NCI-H2107 treated with DMSO at 0.1 percent for 48 hours (cell line): Measurements from ENCODE around the gene OR2A12.
"Not testable (repeated sequence)": the region's sequence is repeated elsewhere in the genome, so short reads cannot be mapped to it uniquely, and the experiment has no call there.

Experiments used
- DNase-seq: peaks from one replicate; lab custom pipeline; 2025; ENCODE audit not compliant: unreplicated experiment; lab: John Stamatoyannopoulos, UW

The OR2A12 gene, protein sequence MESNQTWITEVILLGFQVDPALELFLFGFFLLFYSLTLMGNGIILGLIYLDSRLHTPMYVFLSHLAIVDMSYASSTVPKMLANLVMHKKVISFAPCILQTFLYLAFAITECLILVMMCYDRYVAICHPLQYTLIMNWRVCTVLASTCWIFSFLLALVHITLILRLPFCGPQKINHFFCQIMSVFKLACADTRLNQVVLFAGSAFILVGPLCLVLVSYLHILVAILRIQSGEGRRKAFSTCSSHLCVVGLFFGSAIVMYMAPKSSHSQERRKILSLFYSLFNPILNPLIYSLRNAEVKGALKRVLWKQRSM

GRCh38 chr7:144085978-144086377 lies at the start of gene OR2A12:
OR2A12 (plus strand) TSS chr7:144086278; CDS start chr7:144095108, 8,830 bp downstream.
- no peak for DNase-seq

- DNase-seq: no peak
Measured at GRCh38 chr7:144036302-144036885, 49.7 kb upstream of the OR2A12 start.

GRCh38 chr7:144037414-144038035 lies 48.6 kb upstream of the OR2A12 start:
- no peak for DNase-seq

DNA sequence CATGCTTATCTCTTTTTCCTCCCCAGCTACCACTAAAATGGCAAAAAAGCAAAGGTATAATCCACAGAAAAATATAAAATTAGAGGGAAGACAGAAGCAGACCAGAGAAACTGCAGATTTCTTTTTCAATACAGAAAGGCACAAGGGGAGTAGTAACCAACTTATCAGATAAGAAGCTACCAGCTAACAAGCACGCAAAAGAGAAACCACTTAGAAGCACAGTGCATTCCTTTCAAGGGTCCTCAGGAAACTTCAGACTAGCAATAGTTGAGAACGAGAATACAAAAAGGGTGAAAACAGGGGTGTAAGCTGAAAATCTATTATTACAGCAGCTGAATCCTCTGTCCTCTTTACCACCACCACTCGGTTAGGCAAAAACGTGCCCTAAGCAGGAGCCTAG lies 47.2 kb upstream of the OR2A12 start:
- no peak for DNase-seq

GRCh38 chr7:144048648-144049047 lies 37.4 kb upstream of the OR2A12 start, which contains the start of gene OR2A5:
OR2A5 (plus strand) TSS chr7:144048948; CDS start chr7:144050402, 1,454 bp downstream.
- DNase-seq: no peak

GRCh38 chr7:144049491-144049890 lies 36.6 kb upstream of the OR2A12 start:
- DNase-seq: no peak

DNA sequence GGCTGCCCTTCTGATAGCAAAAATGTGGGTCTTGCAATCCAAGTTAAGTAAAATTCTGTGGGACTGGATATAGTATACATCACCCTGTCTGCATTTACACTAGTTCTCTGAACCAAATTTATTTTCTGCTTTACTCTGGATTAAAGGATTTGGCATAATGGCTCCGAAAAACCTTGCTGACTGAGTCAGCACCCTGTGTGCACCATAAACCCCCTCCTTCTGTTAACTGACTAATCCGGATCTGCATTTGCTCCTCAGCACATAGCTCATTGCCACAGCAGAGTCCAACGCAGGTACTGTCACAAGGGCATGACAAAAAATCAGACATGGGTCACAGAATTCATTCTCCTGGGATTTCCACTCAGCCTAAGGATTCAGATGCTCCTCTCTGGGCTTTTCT lies 36.0 kb upstream of the OR2A12 start:
- DNase-seq: no peak

DNA sequence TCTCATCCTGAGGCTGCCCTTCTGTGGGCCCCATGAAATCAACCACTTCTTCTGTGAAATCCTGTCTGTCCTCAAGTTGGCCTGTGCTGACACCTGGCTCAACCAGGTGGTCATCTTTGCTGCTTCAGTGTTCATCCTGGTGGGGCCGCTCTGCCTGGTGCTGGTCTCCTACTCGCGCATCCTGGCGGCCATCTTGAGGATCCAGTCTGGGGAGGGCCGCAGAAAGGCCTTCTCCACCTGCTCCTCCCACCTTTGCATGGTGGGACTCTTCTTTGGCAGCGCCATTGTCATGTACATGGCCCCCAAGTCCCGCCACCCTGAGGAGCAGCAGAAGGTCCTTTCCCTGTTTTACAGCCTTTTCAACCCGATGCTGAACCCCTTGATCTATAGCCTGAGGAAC lies 35.2 kb upstream of the OR2A12 start:
- not testable (repeated sequence) for DNase-seq

DNA sequence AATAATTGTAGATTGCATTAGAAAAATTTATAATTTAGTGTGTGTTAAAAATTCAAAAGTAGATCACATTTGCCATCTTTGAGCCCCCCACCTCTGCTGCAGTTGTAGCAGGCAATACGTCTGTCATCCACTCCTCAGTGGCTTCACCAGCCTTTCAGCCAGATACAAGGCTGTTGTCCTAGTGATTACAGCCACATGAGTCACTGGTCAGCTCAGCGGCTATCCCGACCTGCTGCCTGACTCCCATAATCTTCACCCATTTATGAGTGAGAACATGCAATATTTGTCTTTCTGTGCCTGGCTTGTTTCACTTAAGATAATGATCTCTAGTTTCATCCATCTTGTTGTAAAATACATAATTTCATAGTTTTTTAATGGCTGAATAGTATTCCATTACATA lies 28.1 kb upstream of the OR2A12 start:
- no peak for DNase-seq

- no peak for DNase-seq
Measured at GRCh38 chr7:144063710-144064109, 22.4 kb upstream of the OR2A12 start.

- DNase-seq: no peak
Measured at GRCh38 chr7:144069511-144069910, 16.6 kb upstream of the OR2A12 start, which contains the start of gene OR2A25. OR2A25 (plus strand) TSS chr7:144069811; CDS start chr7:144074220, 4,409 bp downstream.

DNA sequence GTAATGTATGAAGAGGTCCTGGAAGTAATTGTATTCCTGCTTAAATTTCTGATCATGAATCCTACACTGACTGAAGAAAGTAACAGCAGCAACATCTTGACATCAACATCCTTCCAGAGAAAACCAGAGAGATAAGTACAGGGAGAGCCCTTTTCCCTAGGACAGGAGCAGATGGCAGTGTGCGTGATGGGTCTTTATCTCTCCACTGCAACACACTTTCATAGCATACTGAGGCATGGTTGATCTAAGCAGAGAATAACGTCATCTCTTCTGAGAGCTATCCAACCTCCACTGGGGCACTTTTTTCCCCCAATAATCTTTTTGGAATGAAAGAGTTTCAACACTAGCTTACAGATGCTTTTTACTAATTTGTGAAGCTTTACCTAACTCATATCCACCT lies 16.1 kb upstream of the OR2A12 start:
- DNase-seq: no peak

DNA sequence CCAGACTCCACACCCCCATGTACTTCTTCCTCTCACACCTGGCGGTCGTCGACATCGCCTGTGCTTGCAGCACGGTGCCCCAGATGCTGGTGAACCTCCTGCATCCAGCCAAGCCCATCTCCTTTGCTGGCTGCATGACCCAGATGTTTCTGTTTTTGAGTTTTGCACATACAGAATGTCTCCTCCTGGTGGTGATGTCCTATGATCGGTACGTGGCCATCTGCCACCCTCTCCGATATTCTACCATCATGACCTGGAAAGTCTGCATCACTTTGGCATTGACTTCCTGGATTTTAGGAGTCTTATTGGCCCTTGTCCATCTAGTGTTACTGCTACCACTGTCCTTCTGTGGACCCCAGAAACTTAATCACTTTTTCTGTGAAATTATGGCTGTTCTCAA lies 11.7 kb upstream of the OR2A12 start:
- DNase-seq: no peak

DNA sequence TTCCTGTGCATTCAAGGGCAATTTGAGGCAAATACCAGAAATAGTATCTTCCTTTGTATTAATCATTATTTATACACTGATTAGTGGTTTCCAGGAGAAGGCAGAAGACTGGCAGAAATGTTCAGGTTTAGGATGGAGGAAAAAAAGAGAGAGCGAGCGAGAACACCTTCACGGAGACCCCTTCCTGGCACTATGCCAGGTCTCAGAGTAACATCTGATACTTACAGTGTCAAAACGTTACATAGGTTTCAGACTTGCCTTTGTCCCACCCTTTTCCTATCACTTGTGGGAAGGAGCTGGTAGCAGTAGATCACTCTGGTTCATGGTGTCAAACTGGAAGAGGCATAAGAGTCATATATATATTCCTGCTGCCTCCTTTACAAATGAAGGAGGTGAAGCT lies 652 bp downstream of the OR2A12 start:
- no peak for DNase-seq

- no peak for DNase-seq
Measured at GRCh38 chr7:144087230-144087629, 1.2 kb downstream of the OR2A12 start.

DNA sequence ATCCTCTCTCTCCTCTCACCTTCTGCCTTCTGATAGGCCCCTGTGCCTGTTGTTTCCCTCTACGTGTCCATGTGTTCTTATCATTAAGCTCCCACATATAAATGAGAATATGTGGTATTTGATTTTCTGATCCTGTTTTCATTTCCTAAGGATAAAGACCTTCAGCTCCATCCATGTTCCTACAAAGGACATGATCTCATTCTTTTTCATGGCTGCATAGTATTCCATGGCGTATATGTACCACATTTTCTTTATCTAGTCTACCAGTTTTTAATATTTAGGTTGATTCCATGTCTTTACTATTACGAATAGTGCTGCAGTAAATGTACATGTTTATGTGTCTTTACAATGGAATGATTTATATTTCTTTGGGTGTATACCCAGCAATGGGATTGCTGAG lies 4.6 kb downstream of the OR2A12 start:
- no peak for DNase-seq

DNA sequence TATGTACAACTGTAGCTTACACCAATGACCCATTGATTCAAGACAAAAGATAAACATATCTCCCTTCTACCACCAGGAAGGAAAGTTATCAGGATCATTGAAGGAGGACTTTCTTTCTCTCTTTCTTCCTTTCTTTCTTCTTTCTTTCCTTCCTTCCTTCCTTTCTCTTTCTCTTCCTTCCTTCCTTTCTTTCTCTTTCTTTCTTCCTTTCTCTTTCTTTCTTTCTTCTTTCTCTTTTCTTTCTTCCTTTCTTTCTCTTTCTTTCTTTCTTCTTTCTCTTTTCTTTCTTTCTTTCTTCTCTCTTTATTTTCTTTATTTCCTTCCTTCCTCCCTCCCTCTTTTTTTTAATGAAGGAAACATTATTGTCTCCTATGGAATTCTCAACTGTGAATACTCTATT lies 12.7 kb downstream of the OR2A12 start:
- DNase-seq: no peak

DNA sequence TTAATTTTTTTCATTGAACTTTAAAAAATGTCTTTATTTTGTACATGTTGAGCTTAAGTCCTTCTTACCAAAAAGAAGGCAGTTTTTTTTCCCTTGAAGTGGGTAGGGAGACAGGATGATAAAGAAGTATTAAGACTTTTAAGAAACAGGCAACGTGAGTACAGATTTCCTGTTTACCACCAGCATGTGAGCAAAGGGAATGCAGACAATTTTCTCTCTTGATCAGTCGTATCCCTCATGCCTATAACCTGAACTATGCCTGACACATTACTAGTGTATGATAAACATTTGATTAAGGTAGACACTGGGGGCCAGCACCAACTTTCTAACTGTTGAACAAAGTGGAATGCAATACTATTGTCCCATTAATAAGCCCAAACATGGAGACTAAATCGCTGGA lies 14.5 kb downstream of the OR2A12 start:
- DNase-seq: no peak

- DNase-seq: no peak
Measured at GRCh38 chr7:144102041-144102440, 16.0 kb downstream of the OR2A12 start.

GRCh38 chr7:144105211-144105610 lies 19.1 kb downstream of the OR2A12 start:
- no peak for DNase-seq

GRCh38 chr7:144109283-144109682 lies 23.2 kb downstream of the OR2A12 start, which contains the start of gene OR2A2:
OR2A2 (plus strand) TSS chr7:144109583; CDS start chr7:144109583, 0 bp downstream.
- no peak for DNase-seq

DNA sequence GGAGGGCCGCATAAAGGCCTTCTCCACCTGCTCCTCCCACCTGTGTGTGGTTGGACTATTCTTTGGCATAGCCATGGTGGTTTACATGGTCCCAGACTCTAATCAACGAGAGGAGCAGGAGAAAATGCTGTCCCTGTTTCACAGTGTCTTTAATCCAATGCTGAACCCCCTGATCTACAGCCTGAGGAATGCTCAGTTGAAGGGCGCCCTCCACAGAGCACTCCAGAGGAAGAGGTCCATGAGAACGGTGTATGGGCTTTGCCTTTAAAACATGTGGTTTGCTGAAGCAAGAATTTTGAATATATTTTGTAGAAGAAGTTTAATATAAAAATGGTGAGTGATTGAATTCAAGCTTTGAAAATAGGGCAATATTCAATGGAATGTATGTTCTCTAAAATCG lies 24.2 kb downstream of the OR2A12 start:
- DNase-seq: no peak
